ENCODE data around the gene LRRC28.

The LRRC28 gene

DNA sequence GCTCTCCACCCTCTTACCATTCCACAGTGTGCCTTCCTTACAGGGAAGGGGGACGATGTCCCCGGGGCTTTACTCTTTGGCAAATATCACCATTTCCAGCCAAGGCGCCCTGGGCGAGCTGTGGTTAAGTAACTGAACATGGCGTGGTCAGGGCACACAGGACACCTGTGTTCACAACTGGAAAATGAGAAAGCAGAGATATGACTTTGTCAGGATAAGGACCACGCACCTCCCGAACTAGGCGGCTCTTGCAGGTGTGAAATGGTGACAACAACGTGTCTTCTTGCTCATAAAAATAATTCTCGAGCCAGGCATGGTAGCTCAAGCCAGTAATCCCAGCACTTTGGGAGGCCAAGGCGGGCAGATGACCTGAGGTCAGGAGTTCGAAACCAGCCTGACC lies 154.8 kb downstream of the LRRC28 start:
- TF ChIP-seq, protein P1, sequence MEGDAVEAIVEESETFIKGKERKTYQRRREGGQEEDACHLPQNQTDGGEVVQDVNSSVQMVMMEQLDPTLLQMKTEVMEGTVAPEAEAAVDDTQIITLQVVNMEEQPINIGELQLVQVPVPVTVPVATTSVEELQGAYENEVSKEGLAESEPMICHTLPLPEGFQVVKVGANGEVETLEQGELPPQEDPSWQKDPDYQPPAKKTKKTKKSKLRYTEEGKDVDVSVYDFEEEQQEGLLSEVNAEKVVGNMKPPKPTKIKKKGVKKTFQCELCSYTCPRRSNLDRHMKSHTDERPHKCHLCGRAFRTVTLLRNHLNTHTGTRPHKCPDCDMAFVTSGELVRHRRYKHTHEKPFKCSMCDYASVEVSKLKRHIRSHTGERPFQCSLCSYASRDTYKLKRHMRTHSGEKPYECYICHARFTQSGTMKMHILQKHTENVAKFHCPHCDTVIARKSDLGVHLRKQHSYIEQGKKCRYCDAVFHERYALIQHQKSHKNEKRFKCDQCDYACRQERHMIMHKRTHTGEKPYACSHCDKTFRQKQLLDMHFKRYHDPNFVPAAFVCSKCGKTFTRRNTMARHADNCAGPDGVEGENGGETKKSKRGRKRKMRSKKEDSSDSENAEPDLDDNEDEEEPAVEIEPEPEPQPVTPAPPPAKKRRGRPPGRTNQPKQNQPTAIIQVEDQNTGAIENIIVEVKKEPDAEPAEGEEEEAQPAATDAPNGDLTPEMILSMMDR (IDR thresholded peaks at IDR 0.05; ENCODE audit: insufficient read depth, low read length): no peak
- TF ChIP-seq GABPA (IDR thresholded peaks at IDR 0.05; ENCODE audit: low read depth) (no peak), SPI1 (IDR thresholded peaks at IDR 0.05; ENCODE audit: borderline replicate concordance, low read depth) (no peak), POLR2AphosphoS5 (IDR thresholded peaks at IDR 0.05; ENCODE audit: low read depth) (no peak)
- TF ChIP-seq, protein P2, sequence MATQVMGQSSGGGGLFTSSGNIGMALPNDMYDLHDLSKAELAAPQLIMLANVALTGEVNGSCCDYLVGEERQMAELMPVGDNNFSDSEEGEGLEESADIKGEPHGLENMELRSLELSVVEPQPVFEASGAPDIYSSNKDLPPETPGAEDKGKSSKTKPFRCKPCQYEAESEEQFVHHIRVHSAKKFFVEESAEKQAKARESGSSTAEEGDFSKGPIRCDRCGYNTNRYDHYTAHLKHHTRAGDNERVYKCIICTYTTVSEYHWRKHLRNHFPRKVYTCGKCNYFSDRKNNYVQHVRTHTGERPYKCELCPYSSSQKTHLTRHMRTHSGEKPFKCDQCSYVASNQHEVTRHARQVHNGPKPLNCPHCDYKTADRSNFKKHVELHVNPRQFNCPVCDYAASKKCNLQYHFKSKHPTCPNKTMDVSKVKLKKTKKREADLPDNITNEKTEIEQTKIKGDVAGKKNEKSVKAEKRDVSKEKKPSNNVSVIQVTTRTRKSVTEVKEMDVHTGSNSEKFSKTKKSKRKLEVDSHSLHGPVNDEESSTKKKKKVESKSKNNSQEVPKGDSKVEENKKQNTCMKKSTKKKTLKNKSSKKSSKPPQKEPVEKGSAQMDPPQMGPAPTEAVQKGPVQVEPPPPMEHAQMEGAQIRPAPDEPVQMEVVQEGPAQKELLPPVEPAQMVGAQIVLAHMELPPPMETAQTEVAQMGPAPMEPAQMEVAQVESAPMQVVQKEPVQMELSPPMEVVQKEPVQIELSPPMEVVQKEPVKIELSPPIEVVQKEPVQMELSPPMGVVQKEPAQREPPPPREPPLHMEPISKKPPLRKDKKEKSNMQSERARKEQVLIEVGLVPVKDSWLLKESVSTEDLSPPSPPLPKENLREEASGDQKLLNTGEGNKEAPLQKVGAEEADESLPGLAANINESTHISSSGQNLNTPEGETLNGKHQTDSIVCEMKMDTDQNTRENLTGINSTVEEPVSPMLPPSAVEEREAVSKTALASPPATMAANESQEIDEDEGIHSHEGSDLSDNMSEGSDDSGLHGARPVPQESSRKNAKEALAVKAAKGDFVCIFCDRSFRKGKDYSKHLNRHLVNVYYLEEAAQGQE (IDR thresholded peaks at IDR 0.05; ENCODE audit: insufficient replicate concordance, low read depth): no peak
- Histone ChIP-seq H3K27me3 (ENCODE audit: insufficient read depth, poor library complexity, severe bottlenecking) (no peaks in the 10 kb centered on the region), H3K4me3 (replicated peaks; ENCODE audit: insufficient read depth, low read length) (no peak overlapping the region), H3K27ac (replicated peaks) (no peak overlapping the region)
- no peak for DNase-seq (ENCODE audit: low read depth in 1 of 2, low spot score in 1 of 2)

DNA sequence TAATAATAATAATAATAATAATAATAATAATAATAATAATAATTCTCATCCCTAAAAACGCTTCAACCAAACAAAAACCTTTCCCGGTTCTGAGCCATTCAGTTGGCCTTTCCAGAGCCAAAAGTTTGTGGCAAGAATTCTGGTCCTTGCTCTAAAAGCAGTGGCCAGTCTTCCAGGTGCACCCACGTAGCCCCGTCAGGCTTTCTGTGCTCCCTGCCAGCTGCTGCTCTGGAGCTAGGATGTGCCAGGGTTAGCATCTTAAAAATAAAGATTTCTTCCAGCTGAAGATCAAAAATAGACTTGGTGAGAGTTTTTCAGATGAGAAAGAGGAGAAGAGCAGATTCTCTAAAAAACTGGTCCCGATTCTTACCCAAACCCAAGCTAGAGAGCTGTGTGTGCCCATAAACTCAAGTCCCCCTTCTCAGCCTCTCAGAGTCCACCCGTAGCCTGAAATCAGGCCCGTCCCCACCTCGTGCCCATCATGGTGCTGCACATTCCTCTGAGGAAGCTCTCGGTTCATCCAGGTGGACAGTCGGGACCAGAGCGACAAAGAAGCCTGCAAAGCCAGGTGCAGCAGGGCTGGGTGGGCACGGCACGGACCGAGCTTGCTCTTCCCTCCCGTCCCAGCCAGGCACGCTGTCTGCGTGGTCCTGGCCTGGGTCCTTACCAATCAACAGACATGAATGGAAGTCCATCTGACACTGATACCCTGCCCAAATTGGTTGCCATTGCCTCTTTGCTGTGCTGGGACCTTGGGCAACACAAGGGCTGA lies 155.6 kb downstream of the LRRC28 start:
- no peak overlapping the region for H3K4me3 ChIP-seq (replicated peaks; ENCODE audit: insufficient read depth, low read length)
- no peak overlapping the region for H3K27ac ChIP-seq (replicated peaks)
- H3K27me3 ChIP-seq (ENCODE audit: insufficient read depth, poor library complexity, severe bottlenecking): no peaks in the 10 kb centered on the region
- DNase-seq (ENCODE audit: low read depth in 1 of 2, low spot score in 1 of 2): no peak
- TF ChIP-seq, protein P1 (IDR thresholded peaks at IDR 0.05; ENCODE audit: insufficient read depth, low read length): no peak
- no peak for TF ChIP-seq SPI1 (IDR thresholded peaks at IDR 0.05; ENCODE audit: borderline replicate concordance, low read depth)

DNA sequence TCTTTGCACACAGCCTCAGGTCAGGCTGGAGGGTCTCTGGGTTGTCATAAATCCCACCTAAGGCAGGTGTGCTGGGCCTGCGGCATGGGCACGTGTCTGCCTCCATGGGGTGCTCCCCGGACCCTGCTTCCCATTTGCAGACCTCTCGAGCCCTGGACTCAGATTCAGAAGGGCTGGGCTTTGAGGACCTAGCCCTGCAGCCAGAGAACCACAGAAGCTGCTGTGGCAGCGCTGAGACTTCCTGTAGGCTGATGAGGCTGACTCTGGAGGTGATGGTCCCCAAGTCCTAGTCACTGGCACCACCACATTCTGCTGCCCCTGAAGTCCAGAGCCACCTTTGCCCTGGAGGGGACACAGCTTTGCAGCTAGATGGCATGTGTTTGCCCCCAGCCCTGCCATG lies 156.4 kb downstream of the LRRC28 start:
- no peak overlapping the region for H3K4me3 ChIP-seq (replicated peaks; ENCODE audit: insufficient read depth, low read length)
- no peaks in the 10 kb centered on the region for H3K27me3 ChIP-seq (ENCODE audit: insufficient read depth, poor library complexity, severe bottlenecking)
- TF ChIP-seq GABPA (IDR thresholded peaks at IDR 0.05; ENCODE audit: low read depth) (no peak), SPI1 (IDR thresholded peaks at IDR 0.05; ENCODE audit: borderline replicate concordance, low read depth) (no peak), POLR2AphosphoS5 (IDR thresholded peaks at IDR 0.05; ENCODE audit: low read depth) (no peak)
- TF ChIP-seq, protein P2 (IDR thresholded peaks at IDR 0.05; ENCODE audit: insufficient replicate concordance, low read depth): no peak
- TF ChIP-seq, protein P1 (IDR thresholded peaks at IDR 0.05; ENCODE audit: insufficient read depth, low read length): no peak
- no peak for DNase-seq (ENCODE audit: low read depth in 1 of 2, low spot score in 1 of 2)
- no peak overlapping the region for H3K27ac ChIP-seq (replicated peaks)
